Measurements from ENCODE around the gene TFDP1.

TFDP1 gene, protein sequence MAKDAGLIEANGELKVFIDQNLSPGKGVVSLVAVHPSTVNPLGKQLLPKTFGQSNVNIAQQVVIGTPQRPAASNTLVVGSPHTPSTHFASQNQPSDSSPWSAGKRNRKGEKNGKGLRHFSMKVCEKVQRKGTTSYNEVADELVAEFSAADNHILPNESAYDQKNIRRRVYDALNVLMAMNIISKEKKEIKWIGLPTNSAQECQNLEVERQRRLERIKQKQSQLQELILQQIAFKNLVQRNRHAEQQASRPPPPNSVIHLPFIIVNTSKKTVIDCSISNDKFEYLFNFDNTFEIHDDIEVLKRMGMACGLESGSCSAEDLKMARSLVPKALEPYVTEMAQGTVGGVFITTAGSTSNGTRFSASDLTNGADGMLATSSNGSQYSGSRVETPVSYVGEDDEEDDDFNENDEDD

DNA sequence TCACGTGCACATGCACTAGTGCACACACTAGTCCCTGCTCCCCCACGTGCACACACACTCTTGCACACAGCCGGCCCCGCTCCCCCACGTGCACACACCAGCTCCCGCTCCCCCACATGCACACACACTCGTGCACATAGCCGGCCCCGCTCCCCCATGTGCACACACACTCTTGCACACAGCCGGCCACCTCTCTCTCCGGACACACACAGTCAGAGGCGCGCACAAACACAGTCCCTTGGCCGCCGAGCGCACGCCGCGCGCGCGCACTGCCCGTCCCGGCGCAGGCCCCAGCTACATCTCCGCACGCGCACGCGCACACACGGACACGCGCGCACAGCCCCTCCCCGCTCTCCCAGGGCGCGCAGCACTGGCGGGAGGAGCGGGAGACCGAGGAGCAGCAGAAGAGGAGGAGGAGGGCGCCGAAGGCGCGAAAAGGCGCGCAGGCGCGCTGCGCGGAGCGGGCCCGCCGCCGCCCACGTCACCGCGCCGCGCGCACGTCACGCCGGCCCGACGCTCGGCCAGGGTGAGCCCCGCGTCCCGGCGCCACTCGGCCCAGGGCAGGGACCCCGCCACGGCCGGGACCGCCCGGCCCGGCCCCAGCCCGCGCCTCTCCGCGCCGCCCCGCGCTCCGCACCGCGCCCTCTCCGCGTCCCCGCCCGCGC lies at the start of gene TFDP1:
TFDP1 (plus strand) TSS at position 549 of the 665 bp plus-strand sequence. CDS start 1,085 bp downstream, outside the sequence.
- DNase-seq (ENCODE audit: low spot score) = peak; percentile 87

DNA sequence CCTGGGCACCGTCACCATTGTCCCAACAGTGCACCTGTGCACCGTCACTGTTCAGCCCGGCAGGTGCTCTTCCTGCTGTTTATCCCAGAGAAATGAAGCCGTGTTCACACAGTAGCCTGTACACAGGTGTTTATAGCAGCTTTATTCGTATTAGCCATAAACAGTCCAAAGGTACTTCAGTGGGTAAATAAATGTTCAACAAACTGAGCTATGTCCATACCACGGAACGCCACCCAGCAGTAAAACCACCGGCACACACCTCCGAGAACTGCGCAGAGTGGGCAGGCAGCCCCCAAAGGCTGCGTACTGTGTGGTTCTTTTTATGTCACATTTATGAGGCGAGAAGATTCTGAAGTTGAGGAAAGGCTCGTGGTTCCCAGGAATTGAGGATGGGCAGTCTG lies 49.2 kb upstream of the TFDP1 start:
- no peak for DNase-seq (ENCODE audit: low spot score)

DNA sequence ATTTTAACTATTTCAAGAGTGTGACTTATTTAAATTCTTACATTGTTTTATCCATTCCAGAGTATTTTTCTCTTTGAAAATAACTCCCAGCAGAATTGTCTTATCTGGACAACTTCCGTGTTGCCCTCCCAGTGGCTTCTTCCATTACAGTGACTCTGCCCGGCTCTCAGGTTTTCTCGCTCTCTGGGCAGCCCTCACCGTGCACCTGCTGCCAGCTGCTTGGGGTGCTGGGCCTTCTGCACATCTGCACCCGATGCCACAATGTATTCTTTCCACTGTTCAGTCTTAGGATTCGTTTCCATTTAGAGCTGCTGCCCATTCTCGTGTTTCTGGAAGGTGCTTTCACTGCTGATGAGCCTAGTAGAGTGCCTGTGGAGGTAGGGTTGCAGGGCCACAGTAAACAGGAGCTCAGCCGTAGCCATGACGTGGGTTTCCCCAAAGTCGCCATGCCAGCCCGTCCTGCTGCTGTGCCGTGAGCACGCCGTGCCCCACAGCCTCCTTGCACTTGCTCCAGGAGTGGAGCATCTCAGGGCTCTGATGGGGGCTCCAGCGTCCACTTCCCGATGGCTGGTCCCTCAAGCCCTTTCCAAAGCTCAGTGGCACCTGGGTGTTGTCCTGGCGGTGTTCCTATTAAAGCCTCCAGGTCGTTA lies 48.0 kb upstream of the TFDP1 start:
- DNase-seq (ENCODE audit: low spot score) = no peak

DNA sequence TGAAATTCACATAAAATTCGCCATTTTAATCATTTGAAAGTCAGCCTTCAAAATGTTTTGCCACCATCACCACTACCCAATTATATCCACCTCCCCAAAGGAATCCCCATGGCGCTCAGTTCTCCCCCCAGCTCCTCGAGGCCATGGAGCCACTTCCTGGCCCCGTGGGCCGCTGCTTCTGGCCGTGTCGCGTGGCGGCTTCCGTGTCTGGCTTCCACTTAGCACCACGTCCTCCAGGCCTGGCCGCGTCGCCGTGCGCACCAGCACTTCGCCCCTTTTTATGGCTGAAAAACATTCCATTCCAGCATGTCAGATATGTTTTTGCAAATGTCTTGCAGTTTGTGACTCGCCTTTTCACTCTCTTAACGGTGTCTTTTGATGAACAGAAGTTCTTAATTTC lies 47.3 kb upstream of the TFDP1 start:
- no peak for DNase-seq (ENCODE audit: low spot score)

DNA sequence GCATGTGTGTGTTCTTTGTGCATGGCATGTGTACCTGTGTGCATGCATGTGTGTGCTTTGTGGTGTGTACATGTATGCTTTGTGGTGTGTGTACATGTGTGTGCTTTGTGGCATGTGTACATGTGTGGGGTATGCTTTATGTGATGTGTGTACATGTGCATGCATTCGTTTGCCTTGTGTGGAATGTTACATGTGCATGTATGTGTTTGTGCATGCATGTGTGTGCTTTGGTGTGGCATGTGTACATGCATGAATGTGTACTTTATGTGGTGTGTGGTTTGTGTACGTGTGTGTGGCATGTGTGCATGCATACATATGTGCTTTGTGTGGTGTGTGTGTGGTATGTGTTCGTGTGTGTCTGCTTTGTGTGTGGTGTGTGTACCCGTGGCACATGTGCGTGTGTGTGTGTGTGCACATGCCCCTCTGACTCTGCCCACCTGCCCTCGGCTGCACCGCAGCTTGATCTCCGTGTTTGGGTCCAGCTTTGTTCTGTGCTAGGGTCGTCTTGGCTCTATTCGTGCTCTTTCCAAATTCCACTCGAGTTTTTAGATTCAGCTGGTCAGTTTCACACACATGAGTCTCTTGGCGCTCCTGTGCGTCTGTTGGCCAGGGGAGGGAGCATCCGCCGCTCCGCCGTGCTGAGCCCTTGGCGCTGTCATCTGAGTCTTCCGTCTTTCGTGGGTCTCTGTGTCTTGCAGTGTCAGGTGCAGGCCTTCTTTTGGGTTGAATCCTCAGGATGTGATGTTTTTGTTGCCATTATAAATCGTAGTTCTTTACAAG lies 46.5 kb upstream of the TFDP1 start:
- DNase-seq (ENCODE audit: low spot score) = no peak

DNA sequence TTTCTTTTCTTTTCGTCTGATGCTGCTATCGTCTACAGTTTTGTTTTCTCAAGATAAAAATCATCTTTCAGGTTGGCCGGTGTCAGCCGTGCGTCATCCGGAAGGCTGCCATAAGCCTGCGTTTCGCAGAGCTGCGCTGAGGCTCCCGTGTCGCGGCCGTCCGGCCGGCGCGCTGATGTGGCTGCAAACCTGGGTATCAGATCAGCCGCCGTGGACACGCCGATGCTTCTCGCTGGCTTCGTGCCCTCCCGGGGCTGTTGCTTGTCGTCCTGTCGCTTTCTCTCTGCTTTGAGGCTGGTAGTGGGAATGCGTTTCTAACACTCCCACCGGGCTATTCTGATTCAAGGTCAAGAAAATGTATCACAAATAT lies 45.9 kb upstream of the TFDP1 start:
- no peak for DNase-seq (ENCODE audit: low spot score)

DNA sequence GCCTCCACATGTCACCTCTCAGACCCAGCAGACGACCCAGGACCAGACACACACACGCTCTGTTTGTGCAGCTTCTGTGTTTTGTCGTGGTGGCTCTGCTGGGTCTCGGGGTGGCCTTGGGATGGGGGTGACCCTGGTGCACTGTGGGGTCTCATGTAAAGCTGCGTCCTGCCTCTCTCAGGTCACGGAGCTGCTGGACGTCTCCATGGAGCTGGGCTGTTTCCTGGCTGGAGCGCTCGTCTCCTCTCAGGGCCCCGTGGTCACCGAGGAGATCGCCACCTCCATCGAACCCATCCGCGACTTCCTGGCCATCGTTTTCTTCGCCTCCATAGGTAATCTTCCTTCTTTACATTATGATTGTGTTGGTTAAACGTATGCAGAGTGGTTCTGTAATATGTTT lies 45.4 kb upstream of the TFDP1 start:
- no peak for DNase-seq (ENCODE audit: low spot score)

DNA sequence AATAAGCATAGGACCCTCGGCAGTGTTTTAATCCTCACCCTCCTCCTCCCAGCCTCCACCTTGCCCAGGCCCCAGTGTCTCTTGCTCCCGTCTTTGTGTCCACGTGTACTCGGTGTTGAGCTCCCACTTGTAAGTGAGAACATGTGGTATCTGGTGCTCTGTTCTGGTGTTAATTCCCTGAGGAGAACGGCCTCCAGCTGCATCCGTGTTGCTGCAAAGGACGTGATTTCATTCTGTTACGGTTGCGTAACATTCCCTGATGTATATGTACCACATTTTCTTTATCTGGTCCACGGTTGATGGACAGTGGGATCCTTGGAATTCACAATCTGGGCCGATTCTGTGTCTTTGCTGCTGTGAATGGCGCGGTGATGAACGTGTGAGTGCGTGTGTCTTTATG lies 44.7 kb upstream of the TFDP1 start:
- no peak for DNase-seq (ENCODE audit: low spot score)

DNA sequence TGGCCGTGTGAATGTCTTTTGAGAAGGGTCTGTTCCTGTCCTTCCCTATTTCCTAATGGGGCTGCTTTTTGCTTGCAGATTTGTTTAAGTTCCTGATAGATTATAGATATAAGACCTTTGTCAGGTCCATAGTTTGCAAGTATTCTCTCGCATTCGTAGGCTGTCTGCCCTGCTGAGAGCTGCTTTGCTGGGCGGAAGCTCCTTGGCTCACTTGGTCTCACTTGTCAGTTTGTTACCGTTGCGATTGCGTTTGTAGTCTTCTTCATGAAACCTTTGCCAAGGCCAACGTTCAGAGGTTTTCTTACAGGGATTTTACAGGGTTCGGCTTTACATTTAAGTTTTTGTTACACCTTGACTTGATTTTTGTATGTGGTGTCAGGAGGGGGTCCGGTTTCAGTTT lies 44.0 kb upstream of the TFDP1 start:
- DNase-seq (ENCODE audit: low spot score) = no peak

DNA sequence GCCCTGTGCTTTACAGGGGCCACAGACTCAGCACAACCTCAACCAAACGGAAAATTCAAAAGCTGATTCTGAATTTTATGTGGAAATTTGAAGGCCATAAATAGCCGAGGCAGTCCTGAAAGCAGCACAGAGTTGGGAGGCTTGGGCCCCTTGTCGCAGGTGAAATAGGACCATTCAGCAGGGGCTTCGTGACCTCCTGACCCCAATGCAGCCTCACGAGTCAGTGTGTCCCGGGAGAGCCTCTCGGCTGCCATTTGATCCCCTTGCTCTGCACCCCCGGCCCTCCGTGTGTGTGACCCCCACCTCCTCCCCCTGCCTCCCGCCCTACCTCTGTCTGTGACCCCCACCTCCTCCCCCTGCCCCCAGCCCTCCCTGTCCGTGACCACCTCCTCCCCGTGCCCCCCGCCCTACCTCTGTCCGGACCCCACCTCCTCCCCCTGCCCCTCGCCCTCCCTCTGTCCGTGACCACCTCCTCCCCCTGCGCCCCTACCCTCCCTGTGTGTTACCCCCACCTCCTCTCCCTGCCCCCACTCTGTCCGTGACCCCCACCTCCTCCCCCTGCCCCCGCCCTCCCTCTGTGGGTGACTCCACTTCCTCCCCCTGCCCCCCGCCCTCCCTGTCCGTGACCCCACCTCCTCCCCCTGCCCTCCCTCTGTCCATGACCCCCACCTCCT lies 41.7 kb upstream of the TFDP1 start:
- no peak for DNase-seq (ENCODE audit: low spot score)

DNA sequence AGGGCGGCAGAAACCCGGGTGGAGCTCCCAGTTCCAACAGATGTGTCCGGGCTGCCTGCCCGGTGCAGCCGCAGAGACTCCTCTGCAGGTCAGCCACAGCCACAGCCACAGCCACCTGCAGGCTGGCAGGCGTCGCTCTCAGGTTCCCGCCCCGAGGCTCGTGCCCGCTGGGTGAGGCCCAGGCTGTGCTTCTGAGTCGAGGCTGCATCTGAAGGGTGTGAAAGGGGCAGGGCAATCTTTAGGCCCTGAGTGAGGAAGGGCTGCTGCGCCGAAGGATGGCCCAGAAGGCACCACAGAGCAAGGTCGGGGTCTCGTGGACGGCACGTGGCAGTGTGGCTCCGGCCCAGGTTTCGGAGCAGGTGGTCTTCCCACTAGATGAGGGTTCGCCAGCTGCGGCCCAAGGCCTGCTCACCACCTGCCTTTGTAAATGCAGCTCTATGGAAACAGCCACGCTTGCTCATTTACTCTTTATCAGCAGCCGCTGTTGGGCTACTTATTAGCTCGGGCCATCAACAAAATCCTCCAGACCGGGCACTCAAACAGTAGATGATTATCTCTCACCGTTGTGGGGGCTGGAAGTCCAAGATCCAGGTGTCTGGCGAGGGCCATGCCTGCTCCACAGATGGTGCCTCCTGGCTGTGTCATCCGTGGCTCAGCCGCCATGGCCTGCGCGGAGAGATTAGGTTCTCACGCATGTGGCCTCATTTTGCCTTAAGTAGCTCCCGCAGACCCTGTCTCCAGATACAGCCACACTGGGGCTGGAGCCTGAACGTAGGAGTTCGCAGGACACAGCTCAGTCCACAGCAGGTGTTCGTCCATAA lies 40.3 kb upstream of the TFDP1 start:
- no peak for DNase-seq (ENCODE audit: low spot score)

DNA sequence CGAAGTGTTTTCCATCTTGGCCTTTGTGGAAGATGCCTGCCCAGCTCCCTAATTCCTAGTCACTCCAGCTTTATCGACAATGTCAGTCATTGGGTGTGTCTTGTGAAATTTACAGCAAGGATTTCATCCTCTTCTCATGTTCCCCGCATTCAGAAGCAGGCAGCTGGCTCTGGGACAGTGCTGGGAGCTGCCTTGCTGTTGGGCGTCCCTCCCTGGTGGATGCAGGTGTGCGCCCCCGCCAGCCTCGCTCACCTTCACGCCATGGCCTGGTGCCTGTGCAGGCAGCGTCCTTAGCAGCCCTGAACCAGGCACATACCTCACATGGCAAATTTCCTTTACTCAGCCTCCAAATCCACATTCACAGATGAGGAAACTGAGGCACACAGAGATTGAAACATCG lies 39.7 kb upstream of the TFDP1 start:
- no peak for DNase-seq (ENCODE audit: low spot score)

DNA sequence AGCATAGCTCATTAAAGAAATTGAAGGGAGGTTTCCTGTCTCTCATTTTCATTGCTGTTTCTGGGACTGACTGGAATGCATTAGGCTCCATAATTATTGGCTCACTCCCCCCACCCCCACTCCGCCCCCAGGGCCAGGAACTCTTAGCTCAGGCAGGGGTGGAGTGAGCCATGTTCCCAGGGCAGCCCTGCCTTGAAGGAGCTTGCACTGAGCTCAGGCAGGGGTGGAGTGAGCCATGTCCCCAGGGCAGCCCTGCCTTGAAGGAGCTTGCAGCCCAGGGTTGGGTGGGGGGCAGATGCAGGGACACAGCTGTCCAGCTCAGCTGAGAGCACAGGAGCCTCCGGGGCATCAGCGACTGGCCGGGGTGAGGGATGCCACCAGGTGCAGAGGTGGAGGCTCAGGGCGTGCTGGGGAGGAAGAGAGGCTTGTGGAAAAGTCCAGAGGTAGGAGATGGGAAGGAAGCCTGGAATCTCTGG lies 39.1 kb upstream of the TFDP1 start:
- DNase-seq (ENCODE audit: low spot score) = peak; percentile 42

DNA sequence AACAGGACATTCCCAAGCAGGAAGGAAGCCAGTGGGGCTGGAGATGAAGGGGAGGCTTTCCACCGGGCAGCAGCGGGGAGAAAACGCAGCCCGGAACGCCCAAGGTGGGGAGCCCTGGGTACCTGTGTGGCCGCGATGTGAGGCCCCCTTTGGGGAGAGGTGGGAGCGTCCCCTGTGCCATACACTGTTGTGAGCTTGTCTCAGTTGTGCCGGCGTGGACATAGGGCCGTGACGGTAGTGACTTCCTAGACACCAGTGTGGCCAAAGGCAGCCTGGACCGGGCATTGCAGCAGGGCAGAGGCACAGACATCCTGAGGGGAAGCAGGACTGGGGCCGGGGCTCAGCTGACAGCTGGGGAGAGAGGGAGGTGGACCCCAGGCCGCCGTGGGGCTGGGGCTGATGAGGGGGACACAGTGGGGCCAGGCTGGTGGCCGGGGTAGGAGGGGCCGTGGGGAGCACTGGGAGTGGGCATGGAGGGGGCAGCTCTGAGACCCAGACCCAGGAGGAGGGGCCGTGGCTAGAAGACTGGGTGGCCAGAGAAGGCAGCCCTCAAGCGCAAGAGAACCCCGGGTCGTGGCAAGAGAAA lies 38.5 kb upstream of the TFDP1 start:
- no peak for DNase-seq (ENCODE audit: low spot score)

DNA sequence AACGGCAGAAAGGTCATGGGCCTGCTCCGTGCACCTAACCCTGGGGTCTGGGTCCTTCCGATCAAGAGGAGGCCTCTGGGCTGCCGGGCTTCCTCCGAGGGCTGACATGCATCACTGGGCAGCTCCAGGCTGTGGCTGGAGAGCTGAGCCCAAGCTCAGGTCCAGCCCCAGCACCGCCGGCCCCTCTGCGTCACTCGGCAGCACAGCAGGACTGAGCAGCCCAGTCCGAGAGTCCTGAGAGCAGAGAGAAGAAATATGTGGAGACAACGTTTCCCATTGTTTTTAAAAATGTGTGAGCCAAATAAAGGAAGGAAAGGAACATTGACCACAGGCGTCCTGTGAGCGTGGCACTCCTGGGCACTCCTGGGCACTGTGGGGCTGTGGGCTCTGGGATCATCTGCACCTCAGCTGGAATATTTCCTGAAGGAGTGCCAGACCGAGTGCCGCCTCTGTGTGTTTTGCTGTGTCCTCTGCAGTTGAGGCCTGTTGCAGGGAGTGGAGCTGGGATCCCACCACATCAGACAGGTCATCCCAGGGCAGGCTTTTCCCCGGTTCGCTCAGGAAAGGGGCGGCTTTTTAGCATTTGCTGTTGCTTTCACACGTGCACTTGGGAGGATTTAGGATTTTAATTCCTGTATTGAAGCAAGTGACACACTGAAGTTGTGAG lies 37.8 kb upstream of the TFDP1 start:
- no peak for DNase-seq (ENCODE audit: low spot score)

DNA sequence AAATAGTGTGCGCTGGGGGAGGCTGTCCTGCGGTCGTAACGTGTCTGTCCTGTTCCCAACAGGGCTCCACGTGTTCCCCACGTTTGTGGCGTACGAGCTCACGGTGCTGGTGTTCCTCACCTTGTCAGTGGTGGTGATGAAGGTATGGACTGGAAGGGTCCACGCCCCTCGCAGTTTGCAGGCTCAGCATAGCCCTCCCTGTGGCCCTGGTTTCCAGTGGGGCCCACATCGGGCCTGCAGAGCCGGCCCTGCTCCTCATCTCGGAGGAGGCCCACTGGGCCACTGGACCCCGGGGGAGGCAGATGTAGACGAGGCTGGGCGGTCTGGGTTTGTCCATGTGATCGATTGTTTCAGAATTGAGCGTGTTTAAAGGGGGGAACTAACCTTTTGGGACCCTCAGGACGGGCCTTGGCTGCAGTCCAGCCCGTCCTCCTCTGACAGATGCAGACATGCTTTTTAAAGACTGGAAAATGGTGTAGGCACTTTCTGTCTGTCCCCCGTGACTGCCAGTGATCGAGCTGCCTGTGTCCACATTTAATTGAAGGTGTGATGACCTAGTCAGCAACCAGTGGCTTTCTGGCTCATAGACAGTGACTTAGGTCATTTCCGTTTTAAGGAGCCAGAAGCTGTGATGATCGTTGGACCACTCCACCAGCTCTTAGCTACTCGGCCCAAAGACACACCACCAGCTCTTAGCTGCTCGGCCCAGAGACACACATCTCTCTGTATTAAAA lies 37.1 kb upstream of the TFDP1 start:
- no peak for DNase-seq (ENCODE audit: low spot score)

DNA sequence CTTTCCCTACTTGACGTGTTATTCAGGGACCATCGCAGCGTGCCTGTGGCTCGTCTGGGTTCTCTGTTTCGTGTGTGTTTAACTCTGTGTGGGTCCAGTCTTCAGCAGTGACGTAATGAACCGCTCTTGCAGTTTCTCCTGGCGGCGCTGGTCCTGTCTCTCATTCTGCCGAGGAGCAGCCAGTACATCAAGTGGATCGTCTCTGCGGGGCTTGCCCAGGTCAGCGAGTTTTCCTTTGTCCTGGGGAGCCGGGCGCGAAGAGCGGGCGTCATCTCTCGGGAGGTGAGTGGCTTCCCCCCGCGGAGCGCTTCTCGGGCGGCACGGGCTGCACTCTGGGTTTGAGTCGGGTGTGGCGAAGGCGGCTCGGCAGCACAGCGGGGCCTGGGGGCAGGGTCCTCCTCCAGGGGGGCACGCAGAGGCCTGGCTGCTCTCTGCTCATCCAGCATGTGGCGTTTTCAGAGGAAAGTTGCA lies 36.3 kb upstream of the TFDP1 start:
- DNase-seq (ENCODE audit: low spot score) = no peak

DNA sequence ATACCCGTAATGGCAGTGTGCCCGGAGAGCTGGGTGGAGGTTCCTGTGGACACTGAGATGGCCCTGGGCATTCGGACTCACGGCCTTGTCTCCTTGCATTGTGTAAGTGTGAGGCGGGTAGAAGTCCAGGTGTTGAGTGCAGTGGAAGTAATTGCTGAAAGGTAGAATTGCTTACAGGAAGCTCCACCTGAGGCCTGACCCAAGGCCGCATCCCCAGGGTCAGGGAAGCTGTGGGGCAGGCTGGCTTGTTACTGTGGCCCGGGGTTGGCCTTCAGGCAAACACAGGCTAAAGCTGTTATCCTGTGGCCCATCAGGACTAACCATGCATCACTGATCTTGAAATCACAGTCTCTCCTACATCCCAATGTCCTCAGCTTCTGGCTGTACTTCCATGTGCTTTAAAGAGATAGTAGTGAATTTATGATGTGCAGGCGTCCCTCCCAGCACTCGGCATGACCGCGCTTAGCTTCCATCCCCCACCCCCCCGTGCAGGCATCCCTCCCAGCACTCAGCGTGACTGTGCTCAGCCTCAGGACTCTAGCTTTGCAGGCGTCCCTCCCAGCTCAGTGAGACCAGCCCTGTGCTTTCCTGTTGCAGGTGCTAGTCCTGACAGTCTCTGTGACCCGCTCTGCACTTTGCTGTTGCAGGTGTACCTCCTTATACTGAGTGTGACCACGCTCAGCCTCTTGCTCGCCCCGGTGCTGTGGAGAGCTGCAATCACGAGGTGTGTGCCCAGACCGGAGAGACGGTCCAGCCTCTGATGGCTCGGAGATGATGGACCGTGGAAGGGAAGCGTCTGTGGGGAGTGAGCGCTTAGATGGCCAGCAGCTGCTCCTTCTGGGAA lies 35.6 kb upstream of the TFDP1 start:
- no peak for DNase-seq (ENCODE audit: low spot score)

All from hepatic stellate cell (primary cell).